ENCODE measurements around the gene SLC22A31.

SLC22A31 gene

DNA sequence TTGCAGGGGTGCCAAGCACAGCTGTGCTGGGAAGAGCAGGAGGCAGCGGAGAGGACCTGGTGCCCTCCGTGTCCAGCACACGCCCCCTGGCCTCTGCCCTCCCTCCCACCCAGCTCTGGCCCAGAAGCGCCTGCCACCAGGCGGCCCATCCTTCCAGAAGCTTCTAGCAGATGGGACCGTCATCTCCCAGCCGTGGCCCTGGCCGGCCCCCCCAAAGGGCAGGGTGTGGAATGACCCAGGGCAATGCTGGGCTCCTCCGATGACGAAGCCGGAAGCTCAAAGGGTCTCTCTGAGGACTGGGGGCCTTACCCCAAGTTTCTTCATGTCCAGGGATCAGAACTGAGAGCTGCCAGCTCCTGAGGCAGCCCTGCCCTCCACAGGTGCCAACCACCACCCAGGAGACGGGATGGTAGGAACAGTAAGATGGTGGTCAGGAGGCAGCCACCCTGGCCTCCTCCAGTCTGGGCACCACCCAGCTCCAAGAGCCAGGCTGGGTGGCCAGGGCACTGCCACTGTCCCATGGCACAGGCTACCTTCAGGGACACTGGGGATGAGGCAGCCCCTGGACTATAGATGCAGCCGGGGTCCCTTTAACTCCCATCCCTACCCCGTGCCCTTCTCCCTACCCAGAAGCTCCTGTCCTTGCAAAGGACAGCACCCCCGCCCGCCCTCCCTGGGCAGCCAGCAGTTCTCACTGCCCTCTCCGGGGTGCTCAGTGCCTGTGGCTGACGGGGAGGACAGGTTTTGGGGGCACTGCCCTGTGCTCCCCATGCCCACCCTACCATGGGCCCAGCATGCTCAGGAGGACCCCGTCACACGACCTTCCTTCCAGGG is 35.3 kb downstream of the SLC22A31 start:
- DNase-seq: no peak

DNA sequence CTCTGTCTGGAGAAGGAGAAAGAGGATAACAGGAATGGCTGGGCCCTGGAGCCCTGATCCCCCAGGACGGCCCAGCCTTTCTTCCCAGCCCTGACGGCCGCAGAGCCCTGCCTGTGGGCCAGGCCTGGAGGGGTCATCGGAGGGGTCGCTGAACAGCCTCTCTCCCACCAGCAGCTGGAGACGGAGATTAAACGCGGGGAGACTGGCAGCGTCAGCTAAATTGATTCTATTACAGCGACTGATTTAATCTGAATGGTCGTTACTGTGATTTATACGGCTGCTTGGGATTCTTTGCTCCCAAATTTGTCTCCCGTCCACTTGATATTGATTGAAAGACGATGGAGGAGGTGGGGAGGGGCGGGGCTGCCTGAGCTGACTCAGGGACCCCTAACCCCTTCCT is 35.9 kb downstream of the SLC22A31 start:
- no peak for DNase-seq

DNA sequence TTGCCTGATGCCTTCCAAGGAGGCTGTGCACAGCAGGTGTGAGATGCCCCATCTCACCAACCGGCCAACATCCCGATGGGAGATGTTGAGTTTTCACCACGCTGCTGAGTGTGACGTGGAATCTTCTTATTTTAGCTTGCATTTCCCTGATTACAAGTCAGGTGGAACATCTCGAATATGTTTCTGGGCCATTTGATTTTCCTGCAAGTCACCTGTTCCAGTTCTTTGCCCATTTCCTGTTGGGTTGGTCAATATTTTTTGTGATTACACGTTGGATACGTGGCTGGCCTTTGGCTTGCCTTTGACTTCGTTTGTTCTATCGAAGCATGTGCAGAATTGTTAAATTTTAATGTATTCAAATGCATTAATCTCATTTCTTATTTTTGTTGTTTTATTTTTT is 37.0 kb downstream of the SLC22A31 start:
- no peak for DNase-seq

DNA sequence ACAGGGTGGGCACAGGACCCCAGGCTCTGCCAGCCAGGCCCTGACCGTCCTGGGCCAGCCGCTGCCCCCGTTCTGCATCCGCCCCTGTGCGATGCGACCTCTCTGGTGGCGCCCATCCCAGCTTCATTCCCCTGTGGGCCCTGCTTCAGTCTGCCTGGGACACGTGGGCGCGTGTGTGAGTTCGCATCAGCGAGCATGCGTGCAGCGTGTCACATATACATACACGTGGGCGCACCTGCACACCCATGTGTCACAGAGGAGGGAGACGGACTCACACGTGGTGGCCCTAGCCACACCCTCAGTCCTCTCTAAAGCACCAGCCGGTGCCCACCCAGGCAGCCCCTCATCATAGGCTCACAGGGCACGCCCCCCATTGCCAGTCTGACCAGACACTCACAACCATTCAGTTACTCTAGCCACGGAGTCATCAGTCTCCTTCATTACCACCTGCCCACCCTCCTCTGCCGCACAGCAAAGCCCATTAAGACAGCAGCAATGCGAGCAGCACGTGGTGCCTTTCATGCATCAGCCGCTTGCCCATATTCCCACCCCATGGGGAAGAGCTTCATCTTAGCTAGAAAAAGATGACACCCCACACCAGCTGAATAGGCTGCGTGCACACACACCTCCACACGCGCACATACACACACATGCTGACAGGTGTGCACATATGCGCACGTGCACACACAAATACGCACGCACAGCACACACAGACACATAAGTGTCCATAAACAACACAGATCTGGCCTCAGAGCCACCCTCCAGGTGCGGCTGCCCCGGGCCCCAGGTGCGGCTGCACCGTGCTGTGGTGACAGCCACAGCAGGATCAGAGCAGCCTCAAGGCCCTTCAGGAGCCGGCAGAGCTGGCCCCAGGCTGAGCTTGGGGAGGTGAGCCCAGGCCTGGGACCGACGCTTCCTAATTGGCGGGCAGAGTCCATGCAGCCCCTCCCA is 38.3 kb downstream of the SLC22A31 start:
- no peak for DNase-seq

DNA sequence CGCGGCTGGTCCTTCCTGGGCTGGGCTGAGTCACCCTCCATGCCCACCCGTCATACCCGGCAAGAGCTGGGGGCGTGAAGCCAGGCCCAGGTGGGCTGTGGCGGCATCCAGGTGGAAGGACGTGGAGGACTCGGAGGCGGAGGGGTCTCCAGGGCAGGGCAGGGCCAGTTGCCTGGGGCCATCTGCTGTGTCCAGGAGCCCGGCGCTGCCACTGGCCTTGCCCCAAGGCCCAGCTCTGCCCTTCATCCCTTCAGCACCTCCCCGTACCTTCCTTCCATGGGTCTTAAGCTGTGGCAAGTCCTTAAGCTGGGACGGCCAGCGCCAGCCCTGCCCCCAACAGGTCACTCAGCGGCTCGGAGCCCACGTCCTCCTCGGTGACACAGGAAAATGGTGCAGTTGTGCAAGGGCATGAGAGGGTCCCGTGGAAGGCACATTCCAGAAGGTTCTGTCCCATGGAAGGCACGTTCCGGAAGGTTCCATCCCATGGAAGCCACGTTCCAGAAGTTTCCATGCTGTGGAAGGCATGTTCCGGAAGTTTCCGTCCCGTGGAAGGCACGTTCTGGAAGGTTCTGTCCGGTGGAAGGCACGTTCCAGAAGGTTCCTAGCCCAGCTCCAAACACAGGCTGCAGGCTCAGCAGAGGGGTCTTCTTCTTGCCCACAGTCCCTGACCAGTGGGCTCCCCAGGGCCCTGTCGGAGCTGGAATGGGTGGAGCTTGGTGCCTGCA is 39.2 kb downstream of the SLC22A31 start:
- DNase-seq: no peak

DNA sequence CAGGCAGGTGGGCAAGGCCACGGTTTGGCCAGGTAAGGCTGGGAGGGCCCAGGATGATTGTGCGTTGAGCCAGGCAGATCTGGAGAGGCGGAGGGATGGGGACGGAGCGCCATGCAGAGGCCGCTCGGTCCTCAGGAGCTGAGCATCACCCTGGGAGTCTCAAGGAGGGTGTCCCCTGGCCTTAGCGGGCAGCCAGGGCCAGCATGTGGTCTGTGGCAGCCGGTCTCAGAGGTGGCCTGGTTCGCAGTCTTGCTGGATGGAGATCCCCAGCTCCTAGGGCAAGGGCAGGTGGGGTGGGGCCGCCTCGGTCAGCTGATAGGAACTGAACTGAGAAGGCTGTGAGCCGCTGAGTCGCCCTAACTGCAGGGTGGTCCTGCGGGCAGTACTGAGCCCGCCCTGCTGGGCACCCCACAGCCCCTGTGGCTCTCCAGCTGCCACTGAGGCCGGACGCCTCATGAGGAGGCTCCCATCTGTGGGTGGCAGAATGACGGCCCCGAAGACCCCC is 40.4 kb downstream of the SLC22A31 start:
- DNase-seq: no peak

DNA sequence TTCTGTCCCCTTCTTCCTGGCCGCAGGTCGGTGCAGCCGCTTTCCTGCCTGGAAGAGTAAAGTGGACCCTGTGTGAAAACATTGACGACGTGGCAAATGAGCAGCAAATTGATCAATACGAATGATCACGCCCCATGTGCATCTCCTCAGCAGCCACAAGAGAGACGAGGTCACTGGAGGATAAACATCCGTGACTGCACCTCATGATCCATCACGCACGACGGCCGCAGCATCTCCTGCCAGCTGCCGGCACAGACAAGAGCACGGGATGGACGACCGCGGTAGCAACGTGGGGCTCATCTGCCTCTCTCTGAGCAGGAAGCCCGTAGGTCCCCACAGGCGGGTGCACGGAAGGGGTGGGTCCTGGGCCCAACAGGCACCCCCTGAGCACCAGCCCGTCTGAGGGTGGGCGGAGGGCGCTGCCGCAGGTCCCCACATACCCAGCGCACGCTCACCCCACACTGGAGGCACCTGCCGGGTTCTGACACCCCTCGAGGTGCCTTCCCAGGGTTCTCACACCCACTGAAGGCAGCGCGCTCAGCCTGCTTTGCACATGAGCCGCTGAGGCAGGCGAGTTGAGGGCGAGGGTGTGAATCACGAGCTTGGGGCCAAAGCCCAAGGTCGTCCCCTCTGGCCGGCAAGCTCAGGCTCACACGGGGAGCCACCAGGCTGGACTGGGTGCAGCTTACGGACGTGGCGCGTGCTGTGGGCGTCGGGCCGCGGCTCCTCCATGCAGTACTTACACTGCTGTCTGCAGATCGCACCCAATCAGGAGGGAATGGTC is 41.1 kb downstream of the SLC22A31 start:
- no peak for DNase-seq

DNA sequence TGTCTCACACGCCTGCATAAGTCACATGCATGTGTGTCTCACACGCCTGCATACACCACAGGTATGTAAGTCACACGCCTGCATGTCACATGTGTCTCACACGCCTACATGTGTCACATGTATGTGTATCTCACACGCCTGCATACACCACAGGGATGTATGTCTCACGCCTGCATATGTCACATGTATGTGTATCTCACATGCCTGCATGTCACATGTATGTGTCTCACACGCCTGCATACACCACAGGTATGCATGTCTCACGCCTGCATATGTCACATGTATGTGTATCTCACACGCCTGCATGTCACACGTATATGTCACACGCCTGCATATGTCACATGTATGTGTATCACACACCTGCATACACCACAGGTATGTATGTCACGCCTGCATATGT is 42.6 kb downstream of the SLC22A31 start:
- no peak for DNase-seq

DNA sequence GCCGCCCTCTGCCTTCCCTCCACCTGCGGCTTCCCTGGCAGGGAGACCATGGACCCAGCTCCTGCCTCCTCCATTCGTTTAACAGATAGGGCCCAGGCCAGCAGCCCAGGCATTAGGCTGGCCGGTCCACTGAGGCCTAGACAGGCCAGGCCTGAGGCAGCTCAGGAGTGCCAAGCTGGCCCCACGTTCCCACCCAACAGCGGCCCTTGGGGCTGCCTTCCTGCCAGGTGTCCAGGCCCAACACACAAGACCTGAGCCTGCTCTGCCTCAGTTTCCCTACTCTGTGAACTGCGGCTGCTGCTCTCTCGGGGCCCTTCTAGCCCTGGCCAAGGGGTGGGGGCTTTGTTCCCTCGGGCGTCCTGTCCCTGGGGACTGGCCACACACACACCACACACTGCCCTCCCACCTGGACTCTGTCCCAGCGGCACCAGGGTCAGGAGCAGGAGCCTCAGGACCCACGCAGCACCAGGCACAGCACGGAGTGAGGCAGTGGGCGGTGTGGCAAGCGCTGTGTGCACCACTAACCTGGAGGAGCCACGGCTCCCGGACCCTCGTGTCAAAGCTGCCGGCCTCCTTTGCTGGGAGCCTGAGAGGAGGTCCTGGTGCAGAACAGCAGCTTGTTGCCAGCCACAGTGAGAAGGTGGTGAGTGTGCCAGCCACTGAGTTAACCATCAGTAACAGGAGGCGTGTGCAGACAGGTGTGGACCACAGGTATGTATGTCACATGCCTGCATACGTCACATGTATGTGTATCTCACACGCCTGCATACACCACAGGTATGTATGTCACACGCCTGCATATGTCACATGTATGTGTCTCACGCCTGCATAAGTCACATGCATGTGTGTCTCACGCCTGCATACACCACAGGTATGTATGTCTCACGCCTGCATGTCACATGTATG is 43.3 kb downstream of the SLC22A31 start:
- no peak for DNase-seq

DNA sequence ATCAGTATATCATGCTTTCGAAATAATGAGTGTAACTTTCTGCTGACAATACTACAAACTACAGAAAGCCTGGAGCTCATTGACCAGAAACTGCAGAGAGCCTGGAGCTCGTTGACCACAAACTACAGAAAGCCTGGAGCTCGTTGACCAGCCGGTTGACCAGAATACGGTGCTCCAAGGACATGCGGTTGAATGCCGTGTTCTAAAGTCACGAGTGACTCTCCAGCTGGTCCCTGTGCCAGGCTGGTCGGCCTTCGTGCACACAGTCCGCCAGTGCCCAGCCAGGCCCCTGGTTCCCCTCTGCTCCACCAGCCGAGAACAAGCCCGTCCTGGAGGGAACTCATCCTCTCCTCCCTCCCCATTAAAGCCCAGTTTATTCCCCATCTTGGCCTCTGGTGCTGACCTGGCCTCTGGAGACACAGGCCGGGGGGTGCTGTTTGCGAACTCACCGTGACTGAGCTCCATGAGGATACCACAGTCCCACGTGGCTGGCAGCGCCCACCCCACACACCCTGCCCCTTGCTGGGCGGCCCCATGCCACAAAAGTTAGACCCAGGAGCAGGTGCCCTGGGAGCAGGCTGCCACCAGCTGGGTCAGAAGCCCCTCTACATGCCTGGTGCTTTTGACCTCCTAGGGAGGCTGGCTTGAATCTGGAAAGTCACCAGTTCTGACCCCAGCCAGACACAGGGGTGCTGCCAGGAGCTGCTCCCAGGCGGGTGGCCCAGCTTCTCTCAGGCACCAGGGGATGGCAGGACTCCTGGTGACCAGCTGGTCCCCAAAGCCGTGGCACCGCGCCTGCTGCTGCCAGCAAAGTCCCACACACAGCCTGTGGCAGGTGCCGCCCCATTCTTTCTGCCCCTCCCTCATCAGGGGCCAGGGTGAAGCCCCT is 44.2 kb downstream of the SLC22A31 start:
- DNase-seq: no peak

DNA sequence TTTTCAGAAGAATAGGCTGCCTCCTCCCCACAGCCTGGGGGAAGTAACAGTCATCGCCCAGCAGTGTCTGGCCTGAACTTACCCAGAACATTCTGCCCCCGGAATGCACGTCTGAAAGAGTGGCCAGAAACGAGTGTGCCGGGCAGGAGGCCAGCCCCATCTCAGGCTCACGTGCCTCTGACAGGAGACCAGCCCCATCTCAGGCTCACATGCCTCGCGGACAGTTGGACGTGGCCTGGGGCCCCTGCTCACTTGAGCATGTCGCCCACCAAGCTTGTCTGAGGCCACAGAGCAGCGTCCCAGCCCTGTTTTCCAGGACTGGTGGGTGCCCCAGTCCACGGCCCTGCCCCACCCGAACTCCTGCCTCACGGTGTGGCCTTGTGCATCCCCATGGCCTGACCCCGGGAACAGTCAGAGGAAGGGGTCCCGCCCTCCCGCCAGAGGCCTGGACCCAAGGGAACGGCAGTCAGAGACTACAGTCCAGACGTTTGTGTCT is 45.1 kb downstream of the SLC22A31 start:
- DNase-seq: no peak

DNA sequence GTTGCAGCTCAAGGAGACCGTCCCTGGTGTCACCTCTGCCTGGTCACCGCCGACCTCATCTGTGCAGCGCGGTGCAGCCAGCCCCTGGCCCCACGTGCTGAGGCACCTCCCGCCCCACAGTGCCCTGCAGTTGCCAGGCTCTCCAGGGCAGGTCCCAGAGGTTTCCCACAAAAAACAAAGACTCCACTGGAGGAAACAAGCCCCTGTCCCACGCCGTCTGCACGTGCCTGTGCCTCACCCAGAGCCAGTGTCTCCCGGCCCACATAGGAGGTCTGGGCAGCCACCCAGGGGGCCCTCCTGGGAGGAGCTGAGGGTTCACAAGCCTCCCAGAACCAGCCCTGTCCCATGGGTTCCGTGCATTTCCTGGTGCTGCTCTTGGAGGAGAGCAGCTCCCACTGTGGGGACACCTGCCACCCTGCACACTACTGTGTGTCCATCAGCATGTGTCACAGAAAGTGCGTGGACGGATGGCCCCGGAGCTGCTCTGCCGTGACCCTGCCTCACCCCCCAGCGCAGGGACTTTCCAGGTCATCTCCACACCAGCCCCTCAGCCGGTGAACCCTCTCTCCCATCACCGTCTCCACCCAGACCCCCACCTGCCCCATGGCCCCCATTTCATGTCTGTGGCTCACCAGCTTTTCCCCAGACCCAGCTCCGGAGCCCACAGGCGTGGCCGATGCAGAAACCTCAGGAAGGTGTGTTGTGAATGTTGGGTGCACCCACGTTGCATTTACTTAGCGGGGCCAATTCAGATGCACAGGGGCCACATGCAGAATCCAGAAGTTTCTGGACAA is 45.8 kb downstream of the SLC22A31 start:
- DNase-seq: no peak

DNA sequence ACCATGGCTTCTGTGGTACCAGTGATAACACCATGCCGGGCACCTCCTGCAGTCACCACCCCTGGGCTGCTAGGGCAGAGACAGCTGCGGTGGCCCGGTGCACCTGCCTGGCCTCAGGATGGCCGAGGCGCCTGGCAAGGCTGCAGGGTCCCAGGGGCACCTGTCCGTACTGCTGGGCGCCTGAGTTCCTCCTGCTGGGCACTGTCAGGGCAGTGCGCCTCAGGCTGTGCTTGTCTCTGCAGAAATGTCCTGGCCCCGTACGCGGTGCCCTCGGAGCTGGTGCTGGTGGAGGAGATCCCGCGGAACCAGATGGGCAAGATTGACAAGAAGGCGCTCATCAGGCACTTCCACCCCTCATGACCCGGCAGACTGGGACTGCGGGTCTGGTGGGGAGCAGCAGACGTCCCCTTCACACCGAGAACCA is 46.5 kb downstream of the SLC22A31 start:
- DNase-seq: no peak

DNA sequence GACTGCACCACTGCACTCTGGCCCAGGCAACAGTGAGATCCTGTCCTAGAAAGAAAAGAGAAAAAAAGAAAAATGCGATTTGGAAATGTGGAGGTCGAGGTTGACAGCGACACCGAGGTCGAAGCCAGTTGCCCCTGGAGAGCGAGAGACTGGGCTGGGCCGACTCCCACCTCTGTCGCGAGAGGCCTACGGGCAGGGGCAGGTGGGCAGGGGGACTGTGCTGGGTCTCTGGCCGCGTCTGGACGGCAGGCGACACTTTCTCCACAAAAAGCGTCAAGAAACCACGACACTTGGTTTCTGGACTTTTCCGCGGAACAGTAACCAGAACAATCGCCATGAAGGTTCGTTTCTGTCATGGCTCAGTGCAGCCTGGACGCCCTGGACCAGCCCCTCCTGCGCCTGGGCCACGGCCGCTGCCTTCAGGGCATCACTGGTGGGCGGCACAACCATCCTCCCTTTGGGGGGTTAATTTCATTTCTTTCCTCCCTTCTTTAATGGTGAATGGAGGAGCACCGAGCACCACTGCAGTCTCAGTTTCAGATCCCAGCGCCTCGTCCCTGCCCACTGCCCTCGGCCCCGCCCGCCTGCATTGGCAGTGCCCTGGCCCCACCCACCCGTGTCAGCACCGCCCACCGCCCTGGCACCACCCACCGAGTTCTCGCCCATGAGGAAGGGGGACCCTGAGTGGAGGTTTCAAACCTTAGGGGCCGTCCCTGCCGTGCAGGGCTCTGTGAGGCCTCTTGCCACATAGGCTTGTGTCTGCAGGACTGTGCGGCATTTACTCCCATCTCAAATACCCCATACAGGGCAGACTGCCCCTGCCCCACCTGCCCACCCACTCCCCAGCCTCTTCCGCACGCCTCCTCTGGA is 47.3 kb downstream of the SLC22A31 start:
- no peak for DNase-seq

DNA sequence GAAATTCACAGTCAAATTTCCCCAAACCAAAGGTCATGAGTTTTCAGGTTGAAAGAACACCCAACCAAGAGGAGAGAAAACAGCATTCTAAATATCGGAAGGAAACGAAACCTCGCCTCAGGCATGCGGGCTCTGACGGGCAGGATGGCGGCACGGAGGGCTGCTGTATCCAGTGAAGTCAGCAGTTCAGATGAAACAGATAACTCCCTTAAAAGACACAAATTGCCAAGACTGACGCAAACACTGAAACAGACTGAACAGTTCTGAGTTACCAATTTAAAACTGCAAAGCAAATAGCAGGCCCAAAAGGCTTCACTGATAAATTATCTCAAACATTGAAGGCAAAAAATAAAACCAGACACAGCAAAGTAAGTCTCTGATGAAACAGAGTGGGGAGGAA is 49.4 kb downstream of the SLC22A31 start:
- DNase-seq: no peak

DNA sequence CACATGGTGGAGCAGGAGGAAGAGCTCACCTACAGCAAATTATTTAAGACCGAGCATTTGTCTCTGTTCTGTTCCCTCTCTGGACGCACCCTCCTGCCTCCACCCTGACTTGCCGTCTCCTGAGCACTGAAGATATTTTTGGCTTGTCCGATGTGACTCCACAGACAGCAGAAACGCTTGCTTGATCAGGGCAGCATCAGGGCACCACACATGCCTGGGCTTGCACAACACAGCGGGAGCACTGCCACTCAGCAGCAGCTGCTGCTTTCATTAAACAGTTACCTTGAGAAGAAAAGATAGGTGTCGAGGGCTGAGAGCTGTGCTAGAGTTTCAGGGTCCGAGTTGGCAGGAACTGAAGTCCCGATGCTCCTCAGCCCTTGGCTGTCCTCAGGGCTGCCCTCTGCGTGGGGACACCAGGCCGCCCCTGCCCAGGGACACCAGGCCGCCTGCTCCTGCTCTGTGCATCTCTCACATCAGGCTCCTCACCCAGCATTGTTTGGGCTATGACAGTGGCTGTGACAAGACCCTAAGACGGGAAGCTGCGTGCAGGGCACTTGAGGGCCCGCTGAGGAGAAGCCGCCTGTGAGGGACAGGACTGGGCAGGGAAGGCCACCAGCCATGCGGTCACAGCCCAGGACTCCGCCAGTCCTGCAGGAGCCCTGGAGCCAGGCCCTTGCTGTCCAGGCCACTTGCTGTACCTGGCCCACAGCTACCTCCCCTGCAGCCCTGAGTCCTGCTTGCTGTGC is 50.1 kb downstream of the SLC22A31 start:
- DNase-seq: no peak

DNA sequence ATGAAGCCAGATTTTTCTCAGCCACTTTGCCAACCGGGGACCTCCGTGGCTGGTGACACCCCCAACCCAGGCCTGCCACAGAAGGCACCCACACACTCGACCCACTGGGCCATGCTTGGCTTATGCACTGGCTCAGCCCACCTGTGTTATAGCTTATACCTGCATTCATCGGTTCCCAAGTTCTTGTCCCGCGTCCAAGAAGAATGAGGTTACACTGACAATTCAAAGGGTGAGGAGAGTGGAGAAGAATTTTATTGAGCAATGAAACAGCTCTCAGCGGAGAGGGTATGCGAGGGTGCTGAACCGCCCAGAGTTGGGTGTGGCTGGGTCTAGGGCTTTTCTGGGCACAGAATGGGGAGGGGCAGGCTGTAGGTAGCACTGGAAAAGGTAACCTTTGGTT is 51.0 kb downstream of the SLC22A31 start:
- no peak for DNase-seq
